GM12878 (cell line): ENCODE results near the gene PTH2R. TPM values are rescaled to one million over a fixed set of nuclear protein-coding genes. Genes with fewer than 3 reads are reported as not detected.
A peak's percentile ranks its signal among the peaks of the same experiment; 100 is the strongest.

ENCODE experiments used
- ATAC-seq: fragments of 200-7000 bp; cut with Tn5 transposase; 3 replicates; pipeline ENCODE4 v1.9.1; 2020; ENCODE audit warnings: mild to moderate bottlenecking, moderate library complexity
- BruUV-seq: library from RNA; stranded (reverse); fragments of 400-500 nt; replicated peaks from 2 replicates; lab custom pipeline; 2021; lab: Mats Ljungman, UMichigan
- CTCF ChIA-PET: fragments of 300-600 bp; sonication (Branson Sonifier 250); formaldehyde crosslinking; extraction: SDS; loops from one replicate; lab custom pipeline; 2021; ENCODE audit warnings: inconsistent platforms; lab: Yijun Ruan, JAX
- POLR2A ChIA-PET: fragments of 350-600 bp; formaldehyde crosslinking; extraction: SDS; loops from one replicate; lab custom pipeline; 2021; ENCODE audit warnings: inconsistent platforms; lab: Charles Lee
- RAD21 ChIA-PET: fragments of 300-600 bp; sonication (Branson Sonifier 250); formaldehyde crosslinking; loops from one replicate; lab custom pipeline; 2023; ENCODE audit warnings: antibody characterized with exemption; ENCODE audit not compliant: unreplicated experiment; lab: Charles Lee
- SMC1A ChIA-PET: fragments of 300-600 bp; sonication (Branson Sonifier 250); formaldehyde crosslinking; loops from one replicate; lab custom pipeline; 2023; ENCODE audit not compliant: unreplicated experiment, uncharacterized antibody; lab: Charles Lee
- DNase-seq: peaks from one replicate; pipeline ENCODE4 v3.0.0-alpha.2; 2011; ENCODE audit warnings: low read depth, low spot score
- FAIRE-seq: peaks from 3 replicates; lab custom pipeline; 2011; peaks lifted over from hg19 to GRCh38; lab: Jason Lieb, UNC
- H2AFZ ChIP-seq: 2 replicates; pipeline ENCODE4 v1.6.0; 2011; ENCODE audit warnings: low read depth, low read length, control low read depth; ENCODE audit not compliant: control insufficient read depth
- H3K27ac ChIP-seq: 2 replicates; pipeline ENCODE4 v1.5.1; 2011; ENCODE audit warnings: control low read depth; ENCODE audit not compliant: control insufficient read depth, insufficient read depth
- H3K27me3 ChIP-seq, 2 experiments: replicated peaks in 1 of 2; 2 replicates each; pipeline versions ENCODE4 v1.6.0 to v1.6.1; 2011; ENCODE audit warnings: low read length in 1 of 2; ENCODE audit not compliant: control insufficient read depth in 2 of 2, insufficient read depth in 2 of 2
- H3K36me3 ChIP-seq, 2 experiments: 2 replicates each; pipeline ENCODE4 v1.5.1; 2011; ENCODE audit warnings: low read length in 1 of 2; ENCODE audit not compliant: control insufficient read depth in 2 of 2, insufficient read depth in 2 of 2
- H3K4me1 ChIP-seq: 2 replicates; pipeline ENCODE4 v1.6.1; 2011; ENCODE audit warnings: mild to moderate bottlenecking, low read length, moderate library complexity, mixed read lengths; ENCODE audit not compliant: control insufficient read depth, insufficient read depth
- H3K4me2 ChIP-seq: 2 replicates; pipeline ENCODE4 v1.6.0; 2011; ENCODE audit warnings: control low read depth; ENCODE audit not compliant: control insufficient read depth, insufficient read depth
- H3K4me3 ChIP-seq: fragments of 200-600 bp; sonication (generic); 2 replicates; pipeline ENCODE4 v1.5.1; 2016
- H3K79me2 ChIP-seq: 2 replicates; pipeline ENCODE4 v1.6.0; 2011; ENCODE audit warnings: low read length; ENCODE audit not compliant: control insufficient read depth, insufficient read depth
- H3K9ac ChIP-seq: 2 replicates; pipeline ENCODE4 v1.8.0; 2011; ENCODE audit warnings: low read length, control low read depth, mixed read lengths; ENCODE audit not compliant: control insufficient read depth, insufficient read depth
- H3K9me3 ChIP-seq: replicated peaks from 3 replicates; pipeline ENCODE4 v1.5.1; 2011; ENCODE audit warnings: mild to moderate bottlenecking, low read length; ENCODE audit not compliant: control insufficient read depth, insufficient read depth
- H4K20me1 ChIP-seq: 2 replicates; pipeline ENCODE4 v1.6.0; 2011; ENCODE audit not compliant: control insufficient read depth, insufficient read depth
- CHD2 ChIP-seq: IDR thresholded peaks from 2 replicates; pipeline ENCODE4 v1.6.1; 2011; ENCODE audit warnings: low read depth, low read length, improper control_type of control experiment, borderline replicate concordance
- ESRRA ChIP-seq: IDR thresholded peaks from 2 replicates; pipeline ENCODE4 v1.6.1; 2012; ENCODE audit warnings: mild to moderate bottlenecking, low read length, improper control_type of control experiment
- JUNB ChIP-seq: IDR thresholded peaks from 2 replicates; pipeline ENCODE4 v1.6.1; 2016; ENCODE audit warnings: antibody characterized with exemption, mild to moderate bottlenecking
- NBN ChIP-seq: fragments of 450-650 bp; IDR thresholded peaks from 2 replicates; pipeline ENCODE4 v1.6.1; 2016
- PML ChIP-seq: IDR thresholded peaks from 2 replicates; pipeline ENCODE4 v1.6.1; 2012; ENCODE audit warnings: low read length, inconsistent platforms
- RCOR1 ChIP-seq: conservative IDR thresholded peaks from 2 replicates; pipeline ENCODE4 v1.6.1; 2012; ENCODE audit warnings: low read depth, low read length, improper control_type of control experiment
- SP1 ChIP-seq: IDR thresholded peaks from one replicate; pipeline ENCODE4 v1.6.1; 2011; ENCODE audit warnings: low read depth, low read length
- SRF ChIP-seq, 2 experiments: IDR thresholded peaks; 2 replicates each; pipeline ENCODE4 v1.6.1; 2011; ENCODE audit warnings: low read depth in 2 of 2, low read length in 2 of 2, mild to moderate bottlenecking in 1 of 2, moderate library complexity in 1 of 2
- TBL1XR1 ChIP-seq: IDR thresholded peaks from 2 replicates; pipeline ENCODE4 v1.6.1; 2012; ENCODE audit warnings: low read depth, low read length, improper control_type of control experiment
- ZNF207 ChIP-seq: fragments of 450-650 bp; IDR thresholded peaks from 2 replicates; pipeline ENCODE4 v1.6.1; 2014; ENCODE audit warnings: antibody characterized with exemption, mild to moderate bottlenecking, borderline replicate concordance
- ZNF274 ChIP-seq: IDR thresholded peaks from one replicate; pipeline ENCODE4 v1.8.0; 2011; ENCODE audit not compliant: insufficient read length, insufficient read depth
- ZNF622 ChIP-seq: fragments of 450-650 bp; IDR thresholded peaks from 2 replicates; pipeline ENCODE4 v1.6.1; 2017; ENCODE audit warnings: mild to moderate bottlenecking, inconsistent platforms
- ZZZ3 ChIP-seq: IDR thresholded peaks from 2 replicates; pipeline ENCODE4 v1.6.1; 2011; ENCODE audit warnings: low read depth; ENCODE audit not compliant: control insufficient read depth, insufficient read length
- WGBS: methylation state at CpG from one replicate; pipeline ENCODE4 v1.1.6; 2016; ENCODE audit warnings: low lambda C conversion rate; ENCODE audit not compliant: insufficient replicate concordance, insufficient coverage; ENCODE audit errors: missing lambda C conversion rate; 5-methylcytosine and 5-hydroxymethylcytosine counted together
- in situ Hi-C: fragments of 300-500 bp; cut with MboI; formaldehyde crosslinking; loops from 9 replicates; pipeline ENCODE4 v1.14.3; 2018; ENCODE audit warnings: mixed read lengths
- intact Hi-C: fragments of 100-400 bp; cut with micrococcal nuclease; formaldehyde crosslinking; loops from one replicate; pipeline ENCODE4 v1.14.2; 2022; ENCODE audit not compliant: unreplicated experiment
- polyA plus RNA-seq, 11 experiments: library from polyadenylated mRNA; depleted of rRNA in 4 of 11; unstranded in 6 of 11; stranded (reverse) in 5 of 11; fragments of >200 nt; fragmentation: Nextera tagmentation in 4 of 11; fragmentation: Illumina TruSeq in 1 of 11; extraction: Ambion mirVana in 4 of 11; extraction: Trizol in 1 of 11; gene quantifications; 1 replicate in 1 of 11; 2 replicates in 10 of 11; pipeline versions ENCODE4 v1.2.1 to v1.2.3, GENCODE V29; 2011 to 2016; ENCODE audit warnings: inconsistent platforms in 2 of 11, missing spikeins in 2 of 11, low read depth in 1 of 11
- total RNA-seq, 4 experiments: library from RNA; depleted of rRNA in 3 of 4; stranded (reverse); fragments of >200 nt in 3 of 4; fragmentation: Illumina TruSeq in 1 of 4; extraction: Trizol in 1 of 4; gene quantifications; 2 replicates each; pipeline versions ENCODE4 v1.2.1 to v1.2.3, GENCODE V29; 2013 to 2021

Gene PTH2R
- total and polyA plus RNA-seq, 10 of the 15 experiments (the other 5 are each of a cell fraction or from before 2014, with no cell fraction given) = 0.01 to 0.06 (median 0.03) TPM; not detected in 7

GRCh38 chr2:208384637-208385036, 22.0 kb upstream of the PTH2R start:
- RAD21 ChIA-PET = no interaction called here
- Histone ChIP-seq H3K9me3 (no peaks in the 10 kb centered on the region), H3K36me3 (no peaks in the 10 kb centered on the region), H3K4me3 (no peak overlapping the region), H3K9ac (no peak overlapping the region), H3K27ac (no peak overlapping the region), H4K20me1 (no peaks in the 10 kb centered on the region), H2AFZ (no peak overlapping the region), H3K4me2 (no peak overlapping the region), H3K27me3 (peaks cover 0 to 4% of the 10 kb centered on the region in 2 experiments; a peak in 1 of 4 replicates), H3K79me2 (no peaks in the 10 kb centered on the region), H3K4me1 (no peaks in the 10 kb centered on the region)
- in situ Hi-C loops (loop anchor here (25.0 kb wide), 2 partner anchors 1178 to 1803 kb away; no protein-coding TSS in a partner anchor), intact Hi-C loops (no loop called here)
- TF ChIP-seq ZNF274 (no peak), ZNF622 (no peak), SRF (IDR thresholded peaks at IDR 0.05; ENCODE audit: low read depth in 2 of 2, low read length in 2 of 2) (no peak), ZZZ3 (no peak), TBL1XR1 (no peak), PML (no peak), NBN (no peak), SP1 (no peak), RCOR1 (no peak), ESRRA (no peak), ZNF207 (no peak), JUNB (no peak), CHD2 (no peak)
- no peak for FAIRE-seq
- POLR2A ChIA-PET = no interaction called here
- peak; percentile 31; the same call in 1 of the 3 replicates for ATAC-seq
- no TSS peak for BruUV-seq
- WGBS = 0% methylated on average over 4 of the region's 4 CpGs
- SMC1A ChIA-PET = no interaction called here
- no peak for DNase-seq
- CTCF ChIA-PET = no interaction called here
